C4-2B (cell line): ENCODE measurements around the gene RASAL2.

Experiments used
- CTCF ChIP-seq: fragments of 450-650 bp; conservative IDR thresholded peaks from 2 replicates; pipeline ENCODE4 v1.5.1; 2017; ENCODE audit warnings: mild to moderate bottlenecking
- ZFX ChIP-seq: fragments of 450-650 bp; IDR thresholded peaks from 2 replicates; pipeline ENCODE4 v1.6.1; 2017

- no peak for TF ChIP-seq ZFX
- no peak for TF ChIP-seq CTCF
These were observed 97.0 kb downstream of the RASAL2 start for GRCh38 chr1:178190881-178191280.
